Forelimb muscle (tissue), 1 donor: Measurements from ENCODE around the gene IFNG-AS1. TPM values are rescaled to one million over a fixed set of nuclear protein-coding genes. Genes with fewer than 3 reads are reported as not detected.

Source experiments
- DNase-seq: peaks from one replicate; pipeline ENCODE4 v3.0.0-alpha.2; 2013; ENCODE audit warnings: low read depth
- polyA plus RNA-seq: library from polyadenylated mRNA; unstranded; fragments of 120-200 nt; gene quantifications from one replicate; pipeline ENCODE4 v1.2.1, GENCODE V29; 2013; ENCODE audit not compliant: insufficient read length

The IFNG-AS1 gene
- 0.15 TPM for polyA plus RNA-seq

DNA sequence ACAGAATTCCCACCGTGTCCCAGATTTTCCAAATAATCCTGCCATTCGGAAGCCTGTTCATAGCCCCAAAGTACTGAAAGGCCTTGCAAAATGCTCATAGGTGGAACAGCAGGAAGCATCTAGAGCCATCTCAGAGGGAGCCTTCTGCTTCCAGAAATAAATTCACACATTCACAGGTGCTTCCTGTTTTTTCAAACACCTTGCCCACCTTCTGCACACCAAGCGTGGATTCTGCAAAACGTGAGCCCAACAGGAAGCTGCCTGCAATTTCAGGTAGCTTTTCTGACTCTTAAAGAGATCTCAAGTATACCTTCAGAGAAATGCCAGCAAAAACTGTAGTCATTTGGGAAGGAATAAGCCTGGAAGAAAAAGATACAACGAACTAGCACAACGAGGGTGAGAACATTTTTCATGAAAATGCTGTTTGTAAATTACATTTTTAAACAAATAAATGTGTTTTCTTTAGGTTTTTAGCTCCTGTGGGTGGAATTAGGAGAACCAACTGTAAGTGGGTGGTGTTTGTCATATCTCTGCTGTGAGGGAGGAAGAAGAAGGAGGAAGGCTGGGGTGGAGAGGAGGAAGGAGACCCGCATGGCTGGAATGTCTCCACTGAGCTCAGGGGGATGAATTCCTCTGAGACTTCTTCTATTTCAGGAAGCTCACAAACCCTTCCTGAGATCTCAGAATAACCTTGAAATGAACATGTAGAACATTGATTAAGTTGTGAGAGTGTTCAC lies at the start of gene IFNG-AS1:
Gene IFNG-AS1 (plus strand): TSS at position 264 of the 737 bp plus-strand sequence.
- no peak for DNase-seq

GRCh38 chr12:67939611-67940010 lies 49.6 kb upstream of the IFNG-AS1 start:
- no peak for DNase-seq

DNA sequence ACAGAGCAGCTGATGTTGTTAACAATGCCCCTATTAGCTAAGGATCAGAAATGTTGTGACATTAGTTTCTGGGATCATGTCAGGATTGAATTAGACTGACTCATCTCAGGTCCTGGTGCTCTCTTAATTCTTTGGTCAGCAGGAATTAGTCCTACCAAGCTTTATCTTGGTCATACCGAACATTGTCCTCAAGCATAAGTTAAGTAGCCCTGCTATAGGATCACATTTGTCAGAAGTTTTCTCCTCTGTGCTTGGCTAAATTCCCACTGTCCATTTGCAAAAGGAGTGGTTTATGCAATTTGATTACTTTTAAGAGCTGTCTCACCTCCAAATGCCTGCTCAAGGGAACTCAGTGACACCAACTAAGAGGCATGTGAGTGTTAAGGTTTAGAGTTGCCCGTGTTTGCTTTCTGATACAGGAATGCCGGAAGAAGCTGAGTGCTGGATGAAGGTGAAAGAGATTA lies 48.4 kb upstream of the IFNG-AS1 start:
- no peak for DNase-seq

GRCh38 chr12:67942724-67943123 lies 46.5 kb upstream of the IFNG-AS1 start:
- DNase-seq = no peak

- DNase-seq = peak; percentile 65
Measured at GRCh38 chr12:67943141-67943892, 45.9 kb upstream of the IFNG-AS1 start.

DNA sequence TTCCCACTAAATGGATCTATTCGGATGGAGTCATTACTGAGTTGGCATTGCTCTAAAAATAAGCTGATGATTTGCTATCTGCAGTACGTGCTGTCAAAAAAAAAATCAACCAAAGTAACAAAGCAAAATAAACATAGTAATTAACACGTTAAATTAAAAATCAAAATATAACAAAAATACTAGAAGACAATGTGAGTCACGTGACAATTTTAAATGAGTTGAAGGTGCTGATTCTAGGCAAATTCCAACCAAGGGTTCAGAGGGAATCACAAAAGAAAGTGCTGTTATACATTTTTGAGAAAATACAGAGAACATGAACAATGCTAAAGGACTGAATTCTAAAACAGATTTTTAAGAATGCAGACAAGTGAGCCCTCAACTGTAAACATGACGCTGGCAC lies 45.2 kb upstream of the IFNG-AS1 start:
- no peak for DNase-seq

GRCh38 chr12:67952787-67953186 lies 36.5 kb upstream of the IFNG-AS1 start:
- no peak for DNase-seq

DNA sequence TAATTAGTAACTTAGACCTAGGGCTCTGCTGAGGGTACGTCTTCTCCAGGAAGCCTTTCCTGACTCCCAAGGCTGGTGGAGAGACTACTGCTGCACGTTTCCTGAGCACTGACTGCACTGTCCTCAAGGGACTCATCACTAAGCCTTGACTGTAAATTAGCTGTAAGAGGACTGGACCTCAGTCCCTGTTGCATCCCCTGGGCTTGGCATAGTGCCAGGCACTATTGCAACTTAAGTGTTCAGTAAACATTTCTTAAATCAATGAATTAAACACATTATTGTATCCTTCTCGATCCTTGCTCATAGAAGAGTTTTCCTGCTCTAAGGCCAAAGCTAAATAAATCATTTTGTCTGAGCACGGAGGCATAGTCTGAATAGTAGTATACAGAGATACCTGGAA lies 31.9 kb upstream of the IFNG-AS1 start:
- no peak for DNase-seq

GRCh38 chr12:67958187-67958586 lies 31.1 kb upstream of the IFNG-AS1 start:
- DNase-seq = no peak

DNA sequence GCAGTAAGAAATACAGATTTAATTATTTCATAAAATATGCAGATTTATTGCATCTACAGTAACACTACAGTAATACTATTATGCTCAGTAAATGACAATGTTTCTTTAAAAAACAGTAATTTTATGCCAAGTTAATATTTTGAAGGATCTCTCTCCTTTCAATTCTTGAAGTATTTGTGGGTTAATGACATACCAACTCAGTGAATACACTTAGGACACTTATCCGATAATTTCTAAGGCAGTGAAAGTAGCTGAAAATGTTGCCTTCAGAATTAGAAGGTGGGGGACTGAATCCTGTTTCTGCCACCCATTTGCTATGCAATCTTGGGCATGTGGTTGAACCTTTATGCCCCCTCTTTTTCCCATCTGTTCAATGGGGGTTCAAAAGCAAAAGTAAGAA lies 24.8 kb upstream of the IFNG-AS1 start:
- no peak for DNase-seq

DNA sequence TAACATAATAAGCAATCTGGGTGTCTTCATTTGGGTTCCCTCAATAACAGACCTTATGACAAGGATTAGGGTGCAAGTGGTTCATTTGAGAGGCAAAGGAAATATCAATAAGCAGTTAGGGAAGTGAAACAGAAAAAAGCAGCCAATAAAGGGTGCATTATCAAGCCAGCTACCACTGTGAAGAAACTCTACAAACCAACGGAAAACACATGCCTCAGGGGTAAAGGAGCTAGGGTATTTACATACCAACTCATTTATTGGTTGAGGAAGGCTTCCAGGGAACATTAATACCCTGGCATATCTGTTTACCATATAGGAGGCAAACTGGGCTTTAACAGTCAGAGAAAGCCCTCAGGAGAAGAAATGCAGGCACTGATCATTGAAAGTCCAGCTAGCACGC lies 22.7 kb upstream of the IFNG-AS1 start:
- DNase-seq = no peak

DNA sequence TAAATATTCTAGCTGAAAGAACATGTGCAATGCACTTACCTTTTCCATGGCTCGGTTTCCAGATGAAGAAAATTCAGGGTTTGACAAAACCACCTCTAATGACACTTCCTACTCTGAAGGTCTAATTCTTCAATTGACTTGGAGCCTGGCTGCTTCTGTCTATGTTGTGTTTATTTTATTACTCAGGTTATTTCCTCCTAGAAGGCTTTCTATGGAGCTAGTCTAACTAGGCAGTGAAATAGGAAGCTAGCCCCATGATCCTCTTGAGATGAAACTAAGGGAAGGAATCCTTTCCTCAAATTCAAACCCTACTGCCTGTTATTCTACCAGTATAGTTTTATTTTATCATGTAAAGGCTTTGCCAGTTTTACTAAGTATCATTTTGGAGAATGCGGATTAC lies 20.9 kb upstream of the IFNG-AS1 start:
- DNase-seq = no peak

GRCh38 chr12:67968725-67969124 lies 20.5 kb upstream of the IFNG-AS1 start:
- DNase-seq = no peak

DNA sequence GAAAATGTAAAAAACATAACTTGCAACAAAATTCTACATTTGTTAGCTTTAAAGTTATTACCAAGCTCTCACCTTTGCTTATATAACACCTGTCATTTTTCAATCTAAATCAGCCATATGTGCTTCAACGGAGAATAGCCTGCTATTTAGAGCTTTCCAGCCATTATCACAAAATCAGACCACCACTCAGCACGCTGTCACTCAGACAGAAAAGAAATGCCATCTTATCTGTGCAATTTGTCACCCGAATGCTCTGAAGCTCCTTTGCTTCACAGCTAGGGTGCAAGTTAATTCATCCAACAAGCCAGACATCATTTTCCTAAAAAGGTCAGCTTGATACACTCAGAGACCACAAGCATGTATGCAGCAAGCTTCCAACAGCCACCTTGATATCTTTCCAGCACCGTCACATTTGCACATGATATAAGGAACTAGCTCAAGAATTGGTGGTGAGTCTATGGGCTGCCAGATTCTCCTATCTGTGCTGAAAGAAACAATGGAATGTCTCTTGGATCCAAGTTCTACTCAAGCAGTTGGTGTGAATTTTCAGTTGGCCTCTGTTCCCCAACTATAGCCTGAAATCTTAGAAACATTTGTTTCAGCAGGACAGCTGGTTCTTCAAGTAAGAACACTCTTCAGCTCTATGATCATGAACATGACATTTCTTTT lies 20.0 kb upstream of the IFNG-AS1 start:
- no peak for DNase-seq

GRCh38 chr12:67977668-67978067 lies 11.6 kb upstream of the IFNG-AS1 start:
- DNase-seq = no peak

DNA sequence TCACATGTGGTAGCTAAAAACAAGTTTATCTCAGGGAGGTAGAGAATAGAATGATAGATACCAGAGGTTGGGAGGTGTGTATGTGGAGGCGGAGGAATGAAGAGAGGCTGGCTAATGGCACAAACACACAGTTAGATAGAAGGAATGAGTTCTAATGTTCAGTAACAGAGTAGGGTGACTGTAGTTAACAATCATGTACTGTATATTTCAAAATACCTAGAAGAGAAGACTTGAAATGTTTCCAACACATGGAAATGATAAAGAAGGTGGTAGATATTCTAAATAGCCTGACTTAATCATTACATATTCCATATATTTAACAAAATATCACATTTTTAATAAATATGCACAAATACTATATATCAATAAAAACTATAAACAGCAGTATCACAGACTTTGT lies 8.9 kb upstream of the IFNG-AS1 start:
- DNase-seq = no peak

- no peak for DNase-seq
Measured at GRCh38 chr12:67981287-67982162, 7.7 kb upstream of the IFNG-AS1 start.

DNA sequence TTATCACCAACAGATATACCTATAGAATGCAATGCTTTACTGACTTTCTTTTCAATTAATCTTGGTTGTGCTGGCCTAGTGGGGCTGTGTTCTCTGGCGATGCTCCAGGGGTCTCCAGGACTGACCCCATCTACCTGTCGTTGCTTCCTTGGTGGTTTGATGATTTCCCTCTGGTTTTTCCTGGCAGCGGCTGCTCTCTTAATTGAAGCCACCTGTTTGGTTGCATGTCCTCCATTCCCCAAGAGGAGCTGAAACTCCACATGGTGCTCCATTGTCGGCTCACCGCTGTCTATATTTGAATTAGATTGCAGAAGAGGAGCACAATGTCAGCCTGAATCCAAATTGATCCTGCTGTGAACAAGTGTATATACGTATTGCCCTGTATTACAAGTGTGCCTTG lies 7.1 kb upstream of the IFNG-AS1 start:
- DNase-seq = no peak

GRCh38 chr12:67986632-67987031 lies 2.6 kb upstream of the IFNG-AS1 start:
- DNase-seq = no peak

DNA sequence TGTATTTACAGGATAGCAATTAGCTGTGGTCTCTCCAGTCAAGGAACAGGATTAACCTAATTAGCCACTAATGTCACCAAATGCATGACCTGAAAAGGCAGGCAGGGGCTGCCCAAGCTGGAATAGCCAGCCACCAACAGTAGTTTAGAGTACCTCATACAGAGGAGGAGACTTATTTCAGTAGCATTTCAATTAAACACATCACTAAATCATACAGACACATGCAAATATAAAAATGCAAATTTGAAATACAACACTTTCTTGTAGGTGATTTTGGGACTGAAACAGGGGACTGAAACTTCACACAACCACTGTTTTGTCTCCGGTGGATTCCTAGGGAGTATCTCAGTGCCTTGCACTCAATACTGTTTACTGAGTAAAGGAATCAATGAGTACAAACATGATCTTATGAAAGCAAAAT lies 636 bp upstream of the IFNG-AS1 start:
- no peak for DNase-seq

- no peak for DNase-seq
Measured at GRCh38 chr12:67991158-67991557, 1.9 kb downstream of the IFNG-AS1 start.

GRCh38 chr12:67993143-67993542 lies 3.9 kb downstream of the IFNG-AS1 start:
- no peak for DNase-seq
